Calu3 (cell line): Measurements from ENCODE around the gene SLC38A7. TPM values are rescaled to one million over a fixed set of nuclear protein-coding genes. Genes with fewer than 3 reads are reported as not detected.

Source experiments
- BruUV-seq: library from RNA; stranded (reverse); fragments of 400-500 nt; replicated peaks from 2 replicates; lab custom pipeline; 2021; lab: Mats Ljungman, UMichigan
- CTCF ChIA-PET: fragments of 300-600 bp; sonication (Branson Sonifier 250); formaldehyde crosslinking; loops from one replicate; lab custom pipeline; 2022; ENCODE audit warnings: antibody characterized with exemption; lab: Charles Lee
- DNase-seq: peaks from one replicate; pipeline ENCODE4 v3.0.0; 2022
- H3K27ac Mint-ChIP-seq: one replicate; pipeline ENCODE4 v1.8.0; 2022; ENCODE audit warnings: mixed read lengths; ENCODE audit not compliant: unreplicated experiment
- H3K27me3 Mint-ChIP-seq: one replicate; pipeline ENCODE4 v1.8.0; 2022; ENCODE audit warnings: mixed read lengths; ENCODE audit not compliant: unreplicated experiment
- H3K36me3 Mint-ChIP-seq: one replicate; pipeline ENCODE4 v1.8.0; 2022; ENCODE audit warnings: mild to moderate bottlenecking, moderate library complexity, mixed read lengths; ENCODE audit not compliant: insufficient read depth, unreplicated experiment
- H3K4me1 Mint-ChIP-seq: one replicate; pipeline ENCODE4 v1.8.0; 2022; ENCODE audit warnings: mild to moderate bottlenecking, low read depth, mixed read lengths; ENCODE audit not compliant: unreplicated experiment
- H3K4me3 Mint-ChIP-seq: one replicate; pipeline ENCODE4 v1.8.0; 2022; ENCODE audit warnings: mild to moderate bottlenecking, low read depth, moderate library complexity, mixed read lengths; ENCODE audit not compliant: unreplicated experiment
- H3K9me3 Mint-ChIP-seq: one replicate; pipeline ENCODE4 v1.8.0; 2022; ENCODE audit warnings: low read depth, mixed read lengths; ENCODE audit not compliant: unreplicated experiment
- CTCF ChIP-seq: fragments of 200-600 bp; IDR thresholded peaks from one replicate; pipeline ENCODE4 v1.8.0; 2022; ENCODE audit warnings: antibody characterized with exemption; ENCODE audit not compliant: unreplicated experiment
- intact Hi-C: fragments of 100-400 bp; cut with micrococcal nuclease; formaldehyde crosslinking; loops from one replicate; pipeline ENCODE4 v1.10.0; 2022; ENCODE audit not compliant: unreplicated experiment
- total RNA-seq: library from RNA; stranded (reverse); gene quantifications from 2 replicates; pipeline ENCODE4 v1.2.3, GENCODE V29; 2022

SLC38A7 gene
- total RNA-seq, 1 experiment from 2014 or later, result 23.3 TPM

- no peak for DNase-seq
- Mint-ChIP-seq H3K4me1 (no peaks in the 10 kb centered on the region), H3K27ac (no peak overlapping the region), H3K36me3 (peaks cover 41% of the 10 kb centered on the region), H3K27me3 (no peaks in the 10 kb centered on the region), H3K9me3 (no peaks in the 10 kb centered on the region), H3K4me3 (no peak overlapping the region)
- BruUV-seq, result no TSS peak
- no peak for TF ChIP-seq CTCF
- intact Hi-C loops, result no loop called here
- CTCF ChIA-PET, result no interaction called here
Observed at GRCh38 chr16:58723109-58723508, 38.5 kb upstream of the SLC38A7 start.

GRCh38 chr16:58717994-58718393 lies 33.4 kb upstream of the SLC38A7 start:
- CTCF ChIA-PET, result no interaction called here
- no peak overlapping the region for H3K27ac Mint-ChIP-seq
- intact Hi-C loops, result no loop called here
- DNase-seq, result no peak
- H3K27me3 Mint-ChIP-seq, result no peaks in the 10 kb centered on the region
- H3K4me1 Mint-ChIP-seq, result no peaks in the 10 kb centered on the region
- BruUV-seq, result no TSS peak
- H3K4me3 Mint-ChIP-seq, result no peak overlapping the region
- no peaks in the 10 kb centered on the region for H3K9me3 Mint-ChIP-seq
- peaks cover 69% of the 10 kb centered on the region for H3K36me3 Mint-ChIP-seq
- TF ChIP-seq CTCF, result no peak

GRCh38 chr16:58716468-58716867 lies 31.9 kb upstream of the SLC38A7 start:
- no peak for TF ChIP-seq CTCF
- Mint-ChIP-seq H3K4me3 (no peak overlapping the region), H3K9me3 (no peaks in the 10 kb centered on the region), H3K27me3 (no peaks in the 10 kb centered on the region), H3K27ac (no peak overlapping the region), H3K36me3 (peaks cover 67% of the 10 kb centered on the region), H3K4me1 (no peaks in the 10 kb centered on the region)
- intact Hi-C loops, result no loop called here
- BruUV-seq, result no TSS peak
- CTCF ChIA-PET, result no interaction called here
- no peak for DNase-seq

- Mint-ChIP-seq H3K9me3 (no peaks in the 10 kb centered on the region), H3K36me3 (peaks cover 56% of the 10 kb centered on the region), H3K27ac (no peak overlapping the region), H3K4me1 (no peaks in the 10 kb centered on the region), H3K4me3 (no peak overlapping the region), H3K27me3 (no peaks in the 10 kb centered on the region)
- TF ChIP-seq CTCF, result no peak
- intact Hi-C loops, result no loop called here
- no peak for DNase-seq
- no TSS peak for BruUV-seq
- CTCF ChIA-PET, result no interaction called here
Observed at GRCh38 chr16:58713742-58714141, 29.2 kb upstream of the SLC38A7 start.

GRCh38 chr16:58709333-58709732 lies 24.8 kb upstream of the SLC38A7 start:
- Mint-ChIP-seq H3K27ac (no peak overlapping the region), H3K9me3 (no peaks in the 10 kb centered on the region), H3K4me1 (no peaks in the 10 kb centered on the region), H3K4me3 (no peak overlapping the region), H3K27me3 (no peaks in the 10 kb centered on the region), H3K36me3 (peaks cover 40% of the 10 kb centered on the region)
- intact Hi-C loops, result no loop called here
- DNase-seq, result no peak
- CTCF ChIA-PET, result no interaction called here
- BruUV-seq, result no TSS peak
- TF ChIP-seq CTCF, result no peak
